Measurements from ENCODE around the gene PRKD2. TPM values are rescaled to one million over a fixed set of nuclear protein-coding genes. Genes with fewer than 3 reads are reported as not detected.
A peak's percentile ranks its signal among the peaks of the same experiment; 100 is the strongest.

The PRKD2 gene
- polyA plus RNA-seq, 3 donors, result 6.5 to 46.9 (median 8.1) TPM

DNA sequence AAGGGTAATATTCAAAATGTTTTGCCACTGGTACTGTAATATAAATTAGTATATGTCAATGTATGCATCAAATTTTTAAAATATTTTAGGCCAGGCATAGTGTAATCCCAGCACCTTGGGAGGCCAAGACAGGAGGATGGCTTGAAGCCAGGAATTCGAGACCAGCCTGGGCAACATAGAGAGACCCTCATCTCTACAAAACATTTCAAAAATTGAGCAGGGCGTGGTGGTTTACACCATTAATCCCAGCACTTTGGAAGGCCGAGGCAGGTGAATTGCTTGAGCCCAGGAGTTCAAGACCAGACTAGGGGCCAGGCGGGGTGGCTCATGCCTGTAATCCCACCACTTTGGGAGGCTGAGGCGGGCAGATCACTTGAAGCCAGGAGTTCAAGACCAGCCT lies 43.4 kb upstream of the PRKD2 start:
- no peak overlapping the region for H3K9ac ChIP-seq (ENCODE audit: insufficient read depth, low read length, poor library complexity, severe bottlenecking)
- no peak overlapping the region for H3K4me2 ChIP-seq (replicated peaks; ENCODE audit: extremely low read depth, low read length, poor library complexity, severe bottlenecking)
- peaks cover 0 to 1% (median 0%) of the 10 kb centered on the region in 3 donors for H3K27me3 Mint-ChIP-seq (ENCODE audit: low read depth in 3 of 3)
- H3K79me2 ChIP-seq (ENCODE audit: insufficient read depth, low read length), result no peaks in the 10 kb centered on the region
- 97% methylated on average over 4 of the region's 5 CpGs for WGBS (ENCODE audit: insufficient coverage)
- no peaks in the 10 kb centered on the region for H3K36me3 ChIP-seq (replicated peaks in 1 of 2; ENCODE audit: control insufficient read depth in 1 of 2, insufficient read depth in 2 of 2, low read length in 2 of 2)
- peaks cover 7% of the 10 kb centered on the region for H4K20me1 ChIP-seq (ENCODE audit: insufficient read depth, low read length)
- TF ChIP-seq, protein P1, sequence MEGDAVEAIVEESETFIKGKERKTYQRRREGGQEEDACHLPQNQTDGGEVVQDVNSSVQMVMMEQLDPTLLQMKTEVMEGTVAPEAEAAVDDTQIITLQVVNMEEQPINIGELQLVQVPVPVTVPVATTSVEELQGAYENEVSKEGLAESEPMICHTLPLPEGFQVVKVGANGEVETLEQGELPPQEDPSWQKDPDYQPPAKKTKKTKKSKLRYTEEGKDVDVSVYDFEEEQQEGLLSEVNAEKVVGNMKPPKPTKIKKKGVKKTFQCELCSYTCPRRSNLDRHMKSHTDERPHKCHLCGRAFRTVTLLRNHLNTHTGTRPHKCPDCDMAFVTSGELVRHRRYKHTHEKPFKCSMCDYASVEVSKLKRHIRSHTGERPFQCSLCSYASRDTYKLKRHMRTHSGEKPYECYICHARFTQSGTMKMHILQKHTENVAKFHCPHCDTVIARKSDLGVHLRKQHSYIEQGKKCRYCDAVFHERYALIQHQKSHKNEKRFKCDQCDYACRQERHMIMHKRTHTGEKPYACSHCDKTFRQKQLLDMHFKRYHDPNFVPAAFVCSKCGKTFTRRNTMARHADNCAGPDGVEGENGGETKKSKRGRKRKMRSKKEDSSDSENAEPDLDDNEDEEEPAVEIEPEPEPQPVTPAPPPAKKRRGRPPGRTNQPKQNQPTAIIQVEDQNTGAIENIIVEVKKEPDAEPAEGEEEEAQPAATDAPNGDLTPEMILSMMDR (IDR thresholded peaks at IDR 0.05), result no peak
- no peak for DNase-seq
- H3K36me3 Mint-ChIP-seq, result peaks cover 3 to 13% of the 10 kb centered on the region in 2 donors
- no peak overlapping the region for H3K27ac ChIP-seq (ENCODE audit: low read depth in 1 of 2, low read length in 2 of 2)
- no peak overlapping the region for H2AFZ ChIP-seq (ENCODE audit: insufficient read depth, low read depth, low read length, poor library complexity, severe bottlenecking)
- H3K27me3 ChIP-seq (ENCODE audit: control insufficient read depth in 2 of 2, insufficient read depth in 2 of 2, low read length in 2 of 2), result no peaks in the 10 kb centered on the region
- H3K27ac Mint-ChIP-seq, result no peak overlapping the region
- intact Hi-C loops (cut with micrococcal nuclease), result no loop called here
- H3K4me3 ChIP-seq (replicated peaks in 1 of 3; ENCODE audit: low read depth in 2 of 3, low read length in 3 of 3), result no peak overlapping the region
- peaks cover 0 to 4% (median 2%) of the 10 kb centered on the region in 7 donors for H3K9me3 Mint-ChIP-seq
- H3K4me1 Mint-ChIP-seq, result peaks cover 30% of the 10 kb centered on the region
- peaks cover 19 to 26% of the 10 kb centered on the region in 2 donors for H3K4me1 ChIP-seq (ENCODE audit: control insufficient read depth in 1 of 2, insufficient read depth in 2 of 2, low read length in 2 of 2)
- H3K9me3 ChIP-seq (replicated peaks in 1 of 2; ENCODE audit: control insufficient read depth in 1 of 2, insufficient read depth in 1 of 2, low read length in 2 of 2), result no peaks in the 10 kb centered on the region
- H3K4me3 Mint-ChIP-seq, result no peak overlapping the region

DNA sequence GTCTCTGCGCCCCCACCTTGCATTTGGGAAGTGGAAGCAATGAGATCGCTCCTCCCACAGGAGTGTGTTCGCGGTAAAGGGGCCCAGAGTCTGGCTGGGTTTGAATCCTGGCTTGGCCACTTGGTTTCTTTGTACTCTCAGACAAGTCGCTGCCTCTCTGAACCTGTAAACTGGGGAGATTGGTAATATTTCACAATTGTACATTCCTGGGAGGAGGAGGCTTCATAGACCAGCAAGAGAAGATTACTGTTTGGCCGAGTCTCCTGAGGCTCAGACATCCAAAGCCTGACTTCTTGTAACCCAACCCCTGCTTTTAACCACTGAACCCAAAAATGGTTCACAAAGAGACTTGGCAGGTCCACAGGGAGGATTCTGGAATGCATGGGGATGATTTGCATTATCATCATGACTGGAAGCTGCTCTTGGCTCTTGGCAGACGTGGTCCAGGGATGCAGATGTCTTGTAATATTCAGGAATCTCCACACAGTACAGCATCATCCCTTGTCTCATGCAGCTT lies 43.0 kb upstream of the PRKD2 start:
- no peaks in the 10 kb centered on the region for H3K9me3 ChIP-seq (replicated peaks in 1 of 2; ENCODE audit: control insufficient read depth in 1 of 2, insufficient read depth in 1 of 2, low read length in 2 of 2)
- TF ChIP-seq, protein P1 (IDR thresholded peaks at IDR 0.05), result no peak
- Mint-ChIP-seq H3K27ac (peak overlapping the region in 3 of 7 donors; percentile 2 to 65 (median 62)), H3K4me1 (peaks cover 32% of the 10 kb centered on the region), H3K36me3 (peaks cover 3 to 14% of the 10 kb centered on the region in 2 donors), H3K9me3 (peaks cover 0 to 4% (median 2%) of the 10 kb centered on the region in 7 donors), H3K4me3 (no peak overlapping the region), H3K27me3 (ENCODE audit: low read depth in 3 of 3) (no peaks in the 10 kb centered on the region)
- intact Hi-C loops (cut with micrococcal nuclease), result loop anchor here in 1 of 2 donors (5.0 kb wide), 1 partner anchor 82 kb away; no protein-coding TSS in a partner anchor
- H2AFZ ChIP-seq (ENCODE audit: insufficient read depth, low read depth, low read length, poor library complexity, severe bottlenecking), result no peak overlapping the region
- H3K27ac ChIP-seq (ENCODE audit: low read depth in 1 of 2, low read length in 2 of 2), result peak overlapping the region in 1 of 2 donors; percentile 8
- H3K4me3 ChIP-seq (replicated peaks in 1 of 3; ENCODE audit: low read depth in 2 of 3, low read length in 3 of 3), result no peak overlapping the region
- 87% methylated on average over 5 of the region's 7 CpGs for WGBS (ENCODE audit: insufficient coverage)
- H3K4me2 ChIP-seq (replicated peaks; ENCODE audit: extremely low read depth, low read length, poor library complexity, severe bottlenecking), result no peak overlapping the region
- H3K79me2 ChIP-seq (ENCODE audit: insufficient read depth, low read length), result no peaks in the 10 kb centered on the region
- peaks cover 24 to 31% of the 10 kb centered on the region in 2 donors for H3K4me1 ChIP-seq (ENCODE audit: control insufficient read depth in 1 of 2, insufficient read depth in 2 of 2, low read length in 2 of 2)
- H4K20me1 ChIP-seq (ENCODE audit: insufficient read depth, low read length), result peaks cover 7% of the 10 kb centered on the region
- no peak for DNase-seq
- H3K36me3 ChIP-seq (replicated peaks in 1 of 2; ENCODE audit: control insufficient read depth in 1 of 2, insufficient read depth in 2 of 2, low read length in 2 of 2), result no peaks in the 10 kb centered on the region
- H3K9ac ChIP-seq (ENCODE audit: insufficient read depth, low read length, poor library complexity, severe bottlenecking), result no peak overlapping the region
- H3K27me3 ChIP-seq (ENCODE audit: control insufficient read depth in 2 of 2, insufficient read depth in 2 of 2, low read length in 2 of 2), result no peaks in the 10 kb centered on the region
